Activated T-cell treated with anti-CD3 and anti-CD28 coated beads, Interleukin-2, amount 50 U/mL, for 1 hour (primary cell): ENCODE results near the gene DCAF16.
"Not testable (repeated sequence)": the region's sequence is repeated elsewhere in the genome, so short reads cannot be mapped to it uniquely, and the experiment has no call there.

Experiments used
- DNase-seq: peaks from one replicate; pipeline ENCODE4 v3.0.0-alpha.2; 2020

Gene DCAF16

DNA sequence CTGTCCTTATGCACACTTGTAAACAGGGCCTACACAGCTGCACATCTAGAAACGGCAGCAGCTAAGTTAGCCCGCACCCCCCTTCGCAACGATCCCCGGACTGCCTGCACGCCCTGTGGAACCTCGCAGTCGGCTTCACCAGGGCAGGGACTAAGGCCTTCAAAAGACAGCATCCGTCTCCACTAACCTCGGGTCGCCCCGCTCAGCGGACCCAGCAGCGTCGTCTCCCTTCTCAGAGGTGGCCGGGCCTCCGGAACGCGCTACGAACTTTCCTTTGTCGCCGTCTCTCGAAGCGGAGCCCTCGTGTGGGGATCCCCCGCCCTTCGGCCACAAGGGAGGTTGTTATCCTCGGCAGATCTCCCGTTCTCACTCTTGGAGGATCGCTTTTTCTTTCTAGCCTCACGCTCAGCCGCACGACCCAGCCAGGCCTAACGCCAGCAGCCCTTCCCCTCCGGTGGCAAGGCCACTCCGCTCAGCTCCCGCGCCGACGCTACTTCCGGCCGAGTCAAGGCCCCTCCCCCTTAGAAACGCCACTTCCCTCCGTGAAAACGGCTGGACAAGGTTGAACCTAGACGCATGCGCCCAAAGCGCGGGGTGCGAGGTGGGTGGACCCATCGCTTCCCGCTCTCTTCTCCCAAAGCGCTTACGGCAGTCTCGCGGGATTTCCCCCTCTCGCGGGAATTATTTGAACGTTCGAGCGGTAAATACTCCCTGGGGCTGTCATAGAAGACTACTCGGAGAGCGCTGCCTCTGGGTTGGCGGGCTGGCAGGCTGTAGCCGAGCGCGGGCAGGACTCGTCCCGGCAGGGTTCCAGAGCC lies at the start of gene DCAF16, which contains the start of gene NCAPG:
Gene DCAF16, minus strand, starts transcription at position 498 of the 818 bp plus-strand sequence. CDS start 6,616 bp downstream, outside the sequence.
Gene NCAPG, plus strand, starts transcription at position 720 of the 818 bp plus-strand sequence. CDS start 99 bp downstream, outside the sequence.
- DNase-seq = peak; percentile 99

DNA sequence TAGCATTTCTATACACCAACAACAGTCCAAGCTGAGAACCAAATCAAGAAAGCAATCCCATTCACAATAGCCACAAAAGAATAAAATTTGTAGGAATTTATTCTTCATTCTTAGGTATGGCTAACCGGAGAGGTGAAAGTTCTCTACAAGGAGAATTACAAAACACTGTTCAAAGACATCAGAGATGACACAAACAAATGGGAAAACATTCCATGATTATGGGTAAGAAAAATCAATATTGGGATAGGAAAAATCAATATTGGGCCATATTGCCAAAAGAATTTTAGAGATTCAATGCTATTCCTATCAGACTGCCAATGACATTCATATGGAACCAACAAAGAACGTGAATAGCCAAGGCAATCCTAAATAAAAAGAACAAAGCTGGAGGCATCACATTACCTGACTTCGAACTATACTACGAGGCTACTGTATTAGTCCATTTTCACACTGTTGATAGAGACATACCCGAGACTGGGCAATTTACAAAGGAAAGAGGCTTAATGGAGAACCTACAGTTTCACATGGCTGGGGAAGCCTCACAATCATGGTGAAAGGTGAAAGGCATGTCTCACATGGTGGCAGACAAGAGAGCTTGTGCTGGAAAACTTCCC lies 49.3 kb upstream of the DCAF16 start:
- no peak for DNase-seq

DNA sequence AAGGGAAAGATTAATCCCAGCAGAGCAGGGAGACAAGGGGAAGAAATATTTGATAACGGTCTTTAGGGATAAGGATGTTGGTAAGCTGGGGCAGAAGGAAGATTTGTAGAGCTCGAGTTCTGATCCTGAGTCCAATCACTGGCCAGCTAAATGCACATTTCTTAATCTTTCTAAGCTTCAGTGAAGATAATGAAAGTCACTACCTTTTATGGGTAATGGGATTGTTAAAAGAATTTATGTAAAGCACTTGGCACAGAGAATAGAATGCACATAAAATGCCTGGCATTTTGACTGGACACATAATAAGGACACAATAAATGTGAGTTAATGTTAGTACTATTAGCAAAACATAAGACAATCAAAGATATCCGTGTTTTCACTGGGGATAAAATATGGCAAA lies 43.5 kb upstream of the DCAF16 start:
- DNase-seq = no peak

DNA sequence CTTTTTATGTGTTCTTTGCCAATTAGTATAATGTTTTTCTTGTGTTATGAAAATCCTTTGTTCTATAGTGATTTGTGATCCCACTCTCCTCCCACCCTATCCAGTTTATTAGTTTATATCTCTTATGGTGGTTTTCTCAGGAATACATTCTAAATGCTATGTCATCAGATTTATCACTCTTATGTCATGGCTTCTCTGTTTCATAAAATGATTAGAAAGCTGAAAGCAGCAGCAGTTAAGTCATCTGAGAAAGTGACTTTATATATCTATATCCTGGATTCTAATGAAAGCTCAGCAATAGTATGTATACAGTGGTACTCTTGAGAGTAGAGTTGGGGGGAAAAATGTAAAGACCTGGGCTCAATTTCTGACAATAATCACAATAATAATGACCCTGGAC lies 41.4 kb upstream of the DCAF16 start:
- no peak for DNase-seq

DNA sequence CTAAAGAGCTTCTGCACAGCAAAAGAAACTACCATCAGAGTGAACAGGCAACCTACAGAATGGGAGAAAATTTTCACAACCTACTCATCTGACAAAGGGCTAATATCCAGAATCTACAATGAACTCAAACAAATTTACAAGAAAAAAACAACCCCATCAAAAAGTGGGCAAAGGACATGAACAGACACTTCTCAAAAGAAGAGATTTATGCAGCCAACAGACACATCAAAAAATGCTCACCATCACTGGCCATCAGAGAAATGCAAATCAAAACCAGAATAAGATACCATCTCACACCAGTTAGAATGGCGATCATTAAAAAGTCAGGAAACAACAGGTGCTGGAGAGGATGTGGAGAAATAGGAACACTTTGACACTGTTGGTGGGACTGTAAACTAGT lies 39.7 kb upstream of the DCAF16 start:
- not testable (repeated sequence) for DNase-seq

DNA sequence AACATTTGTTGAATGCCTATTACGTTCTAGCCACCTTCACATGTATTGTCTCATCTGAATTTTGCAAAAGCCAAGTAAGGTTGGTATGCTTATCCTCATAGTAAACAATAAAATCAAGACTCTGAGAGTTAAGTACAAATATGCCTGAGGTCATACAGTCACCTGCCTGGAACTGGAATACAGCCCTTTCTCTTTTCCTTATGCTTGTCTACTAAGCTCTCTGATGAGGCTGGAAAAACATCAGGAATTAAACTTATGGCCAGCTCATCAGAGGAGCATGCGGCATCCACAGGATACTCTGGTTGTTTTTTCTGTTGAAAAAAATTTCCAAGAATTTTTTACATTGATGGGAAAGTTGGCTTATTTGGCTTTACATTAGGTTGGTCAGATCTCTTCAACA lies 35.7 kb upstream of the DCAF16 start:
- DNase-seq = no peak

DNA sequence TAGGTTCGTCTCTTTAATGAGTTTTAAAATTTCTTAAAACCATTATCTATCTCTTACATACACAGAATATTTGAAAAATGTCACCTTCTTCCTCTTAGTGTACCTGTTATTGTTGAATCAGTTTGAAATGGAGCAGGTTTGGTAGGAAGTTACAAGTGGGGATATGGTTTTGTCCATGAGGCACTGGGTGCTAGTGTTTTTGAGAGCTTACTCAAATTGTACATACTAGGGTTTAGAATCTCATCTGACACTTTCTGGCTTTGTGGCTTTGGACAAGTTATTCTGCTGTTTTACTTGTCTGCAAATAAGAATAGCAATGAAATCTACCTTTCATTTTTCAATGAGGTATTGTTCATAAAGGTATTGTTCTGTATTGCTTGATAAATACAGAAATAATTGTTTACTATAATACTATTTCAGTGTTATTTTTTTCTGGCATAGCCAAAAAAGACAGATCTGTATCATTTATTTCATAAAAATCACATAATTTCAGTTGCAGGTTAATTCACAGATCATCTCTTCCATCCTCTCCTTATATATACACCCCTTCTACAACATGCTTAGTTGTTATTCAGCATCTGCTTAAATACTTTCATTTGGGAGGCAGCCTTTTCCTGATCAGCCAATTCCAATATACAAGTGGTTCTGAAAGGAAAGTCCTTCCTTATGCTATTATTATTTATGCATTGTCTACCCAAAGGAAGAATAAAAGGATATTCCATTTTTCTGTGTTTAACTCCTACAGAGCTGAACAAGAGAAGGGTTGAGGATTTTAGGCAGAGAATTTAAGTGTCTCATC lies 13.5 kb upstream of the DCAF16 start:
- no peak for DNase-seq

DNA sequence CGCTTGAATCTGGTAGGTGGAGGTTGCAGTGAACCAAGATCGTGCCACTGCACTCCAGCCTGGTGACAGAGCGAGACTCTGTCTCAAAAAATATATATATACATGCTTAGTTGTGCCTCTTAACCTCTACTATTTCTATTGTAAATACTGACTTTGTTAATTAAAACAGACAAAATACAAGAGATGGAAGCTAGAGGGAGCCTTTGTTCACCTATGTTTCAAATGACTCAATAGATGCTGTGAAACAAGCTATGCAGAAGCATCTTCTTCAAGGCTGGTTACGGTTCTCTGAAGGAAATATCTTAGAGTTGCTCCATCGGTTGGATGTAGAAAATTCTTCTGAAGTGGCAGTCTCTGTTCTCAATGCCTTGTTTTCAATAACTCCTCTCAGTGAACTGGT lies 6.5 kb upstream of the DCAF16 start:
- no peak for DNase-seq

DNA sequence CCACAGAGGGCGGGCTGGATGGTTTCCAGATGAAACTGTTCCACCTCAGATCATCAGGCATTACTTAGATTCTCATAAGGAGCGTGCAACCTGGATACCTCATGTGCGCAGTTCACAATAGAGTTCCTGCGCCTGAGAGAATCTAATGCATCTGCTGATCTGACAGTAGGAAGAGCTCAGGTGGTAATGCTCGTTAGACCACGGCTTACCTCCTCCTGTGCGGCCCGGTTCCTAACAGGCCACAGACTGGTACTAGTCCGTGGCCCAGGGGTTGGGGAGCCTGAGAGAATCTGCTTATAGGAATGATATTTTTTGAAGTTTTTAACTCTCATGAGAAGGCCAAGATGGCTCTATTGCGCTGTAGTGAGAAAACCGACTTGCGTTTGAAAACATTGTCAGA lies 5.6 kb upstream of the DCAF16 start:
- no peak for DNase-seq

DNA sequence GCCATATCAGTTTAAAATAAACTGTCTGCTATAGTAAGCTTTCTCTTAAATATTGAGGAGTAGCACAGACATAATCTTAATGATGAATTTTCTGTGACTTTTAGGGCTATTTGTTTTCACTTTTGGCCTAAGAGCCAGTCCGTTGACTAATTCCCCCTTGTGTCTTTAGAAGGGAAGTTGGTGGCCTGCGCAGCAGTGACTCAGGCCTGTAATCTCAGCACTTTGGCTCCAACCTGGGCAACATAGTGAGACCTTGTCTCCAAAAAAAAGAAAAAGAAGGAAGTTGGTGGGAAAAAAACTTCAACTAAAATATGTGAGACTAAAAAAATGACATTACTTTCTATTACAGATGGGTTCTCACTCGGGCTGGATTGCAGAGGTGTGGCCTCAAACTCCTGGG lies 3.6 kb upstream of the DCAF16 start:
- no peak for DNase-seq

DNA sequence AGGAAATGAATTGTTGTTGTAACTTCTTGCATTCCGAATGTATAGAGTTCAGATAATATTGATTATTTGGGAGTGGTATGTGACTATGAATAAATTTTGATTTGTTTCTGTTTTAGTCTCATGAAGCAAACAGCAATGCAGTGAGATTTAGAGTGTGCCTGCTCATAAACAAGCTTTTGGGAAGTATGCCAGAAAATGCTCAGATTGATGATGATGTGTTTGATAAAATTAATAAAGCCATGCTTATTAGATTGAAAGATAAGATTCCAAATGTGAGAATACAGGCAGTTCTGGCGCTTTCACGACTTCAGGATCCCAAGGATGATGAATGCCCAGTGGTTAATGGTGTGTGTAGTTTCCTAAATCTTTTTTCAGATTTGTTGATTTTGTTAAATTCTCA lies 2.2 kb upstream of the DCAF16 start:
- DNase-seq = no peak

DNA sequence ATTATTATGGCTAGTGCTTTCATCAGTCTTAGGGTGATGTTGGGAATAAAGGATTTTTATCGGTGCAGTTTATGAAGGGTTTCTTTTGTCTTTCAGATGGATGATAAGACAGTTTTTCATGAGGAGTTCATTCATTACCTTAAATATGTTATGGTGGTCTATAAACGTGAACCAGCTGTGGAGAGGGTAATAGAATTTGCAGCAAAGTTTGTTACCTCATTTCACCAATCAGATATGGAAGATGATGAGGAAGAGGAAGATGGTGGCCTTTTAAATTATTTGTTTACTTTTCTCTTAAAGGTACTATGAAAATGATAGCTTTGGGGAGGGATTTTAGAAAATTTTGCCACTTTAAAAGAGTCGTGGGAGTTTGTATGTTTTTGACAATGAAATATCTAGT lies 1.6 kb upstream of the DCAF16 start:
- no peak for DNase-seq

DNA sequence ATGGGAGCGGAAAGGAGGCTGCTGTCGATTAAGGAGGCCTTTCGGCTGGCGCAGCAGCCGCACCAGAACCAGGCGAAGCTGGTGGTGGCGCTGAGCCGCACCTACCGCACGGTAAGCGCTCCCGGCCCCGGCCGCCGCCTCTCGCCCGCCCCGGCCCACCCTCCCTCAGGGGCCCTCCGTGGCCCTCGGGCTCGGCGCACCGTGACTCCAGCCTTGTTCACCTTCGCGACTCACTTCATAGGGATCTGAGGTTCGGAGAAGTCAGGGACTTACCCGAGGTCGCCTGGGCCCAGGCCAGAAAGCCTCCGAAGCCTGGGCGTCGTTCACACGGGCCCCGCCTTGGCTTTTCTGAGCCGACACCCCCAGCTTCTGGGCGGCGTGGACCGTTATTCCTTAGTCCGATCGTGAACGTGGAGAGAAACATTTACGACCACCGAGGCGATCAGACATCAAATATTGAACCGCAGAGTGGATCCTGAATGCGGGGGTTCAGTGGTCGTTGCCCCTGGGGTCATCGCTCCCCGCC lies 584 bp upstream of the DCAF16 start:
- no peak for DNase-seq

DNA sequence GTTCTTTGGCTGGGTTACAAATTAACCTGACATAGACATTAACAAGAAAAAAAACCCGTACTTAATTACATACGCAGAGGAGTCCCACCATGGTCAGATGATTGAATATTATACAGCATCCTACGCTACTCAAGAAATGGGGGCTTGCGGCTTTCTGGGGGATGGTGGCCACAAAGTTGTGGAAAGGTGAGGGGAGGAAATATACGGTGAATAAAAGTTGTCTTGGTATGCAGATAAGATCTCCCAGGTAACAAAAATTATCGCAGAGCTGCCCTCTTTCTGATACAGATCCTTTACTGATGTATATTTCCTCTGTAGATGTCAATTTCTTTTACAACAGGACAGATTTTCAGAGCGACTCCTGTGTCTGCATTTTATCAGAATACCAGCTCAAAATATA lies 890 bp downstream of the DCAF16 start:
- DNase-seq = no peak

DNA sequence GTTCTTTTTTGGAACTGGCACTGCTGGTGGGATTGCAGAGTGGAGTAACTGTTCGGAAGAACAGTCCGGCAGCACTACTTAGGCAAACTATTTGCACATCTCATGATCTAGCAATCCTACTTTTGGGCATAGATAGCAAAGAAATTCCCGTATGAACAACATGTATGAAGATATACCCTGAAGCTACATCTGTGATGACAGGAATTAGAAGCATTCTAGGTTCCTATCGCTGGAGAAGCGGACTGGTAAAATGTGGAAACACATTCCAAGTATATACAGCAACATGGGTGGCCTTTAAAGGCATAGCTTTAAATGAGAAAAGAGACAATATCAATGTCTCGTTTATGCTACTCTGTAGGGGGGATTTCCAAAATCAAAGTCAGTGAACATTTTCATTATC lies 3.1 kb downstream of the DCAF16 start:
- no peak for DNase-seq

DNA sequence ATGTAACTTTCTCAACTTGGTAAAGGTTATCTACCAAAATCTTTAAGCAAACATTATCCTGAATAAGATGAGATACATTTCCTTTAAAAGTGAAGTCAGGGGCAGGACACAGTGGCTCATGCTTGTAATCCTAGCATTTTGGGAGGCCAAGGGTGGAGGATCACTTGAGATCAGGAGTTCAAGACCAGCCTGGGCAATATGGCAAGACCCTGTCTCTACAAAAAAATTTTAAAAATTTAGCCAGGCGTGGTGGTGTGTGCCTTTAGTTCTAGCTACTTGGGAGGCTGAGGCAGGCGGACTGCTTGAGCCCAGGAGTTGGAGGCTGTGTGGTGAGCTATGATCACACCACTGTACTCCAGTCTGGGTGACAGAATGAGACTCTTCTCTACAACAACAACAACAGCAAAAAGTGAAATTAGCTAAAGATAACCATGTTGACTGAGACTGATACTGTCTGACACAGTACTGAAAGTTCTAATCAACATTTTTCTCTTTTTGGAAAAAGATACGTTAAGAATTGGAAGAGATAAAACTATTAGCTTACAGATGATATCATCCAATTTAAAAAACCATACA lies 4.9 kb downstream of the DCAF16 start:
- DNase-seq = no peak

DNA sequence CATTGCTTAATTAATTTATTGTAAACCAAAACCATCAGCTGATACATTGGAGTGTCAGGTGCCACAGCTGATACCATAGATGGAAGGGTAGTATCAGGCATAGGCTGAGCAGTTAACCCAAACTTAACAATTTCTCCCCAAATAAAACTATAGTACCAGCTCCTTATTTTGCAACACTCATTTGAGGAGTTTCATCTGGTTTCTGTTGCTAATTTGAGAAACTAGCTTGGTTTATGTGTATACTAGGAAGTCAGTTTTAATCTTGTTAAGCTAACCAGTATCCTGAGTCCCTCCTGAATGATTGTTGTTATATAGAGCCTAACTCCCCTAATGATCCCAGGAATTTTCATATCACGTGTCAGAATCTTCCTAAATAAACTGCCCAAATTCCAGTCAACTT lies 12.7 kb downstream of the DCAF16 start:
- no peak for DNase-seq

DNA sequence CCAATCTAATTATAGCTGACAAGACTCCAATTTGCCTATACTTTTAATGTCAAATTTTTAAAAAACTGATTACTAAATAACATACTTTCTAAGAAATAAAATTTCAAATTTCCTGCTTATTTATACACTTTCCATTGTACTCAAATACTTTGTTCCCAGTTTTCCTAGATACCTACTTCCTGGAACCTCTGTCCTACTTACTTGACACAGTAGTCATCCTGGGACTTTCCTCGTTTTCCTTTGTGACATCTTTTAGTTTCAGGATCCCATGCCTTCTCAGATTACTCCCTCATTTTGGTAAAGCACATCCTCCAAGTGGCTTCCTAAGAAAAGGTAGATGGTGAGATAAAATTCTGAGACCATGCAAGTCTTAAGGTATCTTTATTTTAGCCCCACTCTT lies 15.8 kb downstream of the DCAF16 start:
- DNase-seq = no peak

DNA sequence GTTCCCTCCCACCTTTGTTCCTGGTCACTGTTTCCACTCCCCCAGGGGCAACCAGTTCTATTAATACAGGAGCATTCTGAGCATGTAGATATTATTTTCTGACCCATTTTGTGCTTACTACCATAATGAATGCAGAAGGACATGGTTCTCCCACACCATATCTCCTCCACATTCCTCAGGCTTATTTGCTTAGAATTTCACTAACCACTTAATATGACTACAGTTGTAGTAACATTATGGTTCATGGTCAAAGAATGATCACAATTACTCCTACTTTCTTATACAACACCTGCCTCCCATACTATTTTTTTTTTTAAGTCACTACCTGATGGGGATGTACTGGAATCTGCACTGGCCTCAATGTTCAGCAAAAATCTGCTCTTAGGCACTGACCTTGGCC lies 21.6 kb downstream of the DCAF16 start:
- no peak for DNase-seq

DNA sequence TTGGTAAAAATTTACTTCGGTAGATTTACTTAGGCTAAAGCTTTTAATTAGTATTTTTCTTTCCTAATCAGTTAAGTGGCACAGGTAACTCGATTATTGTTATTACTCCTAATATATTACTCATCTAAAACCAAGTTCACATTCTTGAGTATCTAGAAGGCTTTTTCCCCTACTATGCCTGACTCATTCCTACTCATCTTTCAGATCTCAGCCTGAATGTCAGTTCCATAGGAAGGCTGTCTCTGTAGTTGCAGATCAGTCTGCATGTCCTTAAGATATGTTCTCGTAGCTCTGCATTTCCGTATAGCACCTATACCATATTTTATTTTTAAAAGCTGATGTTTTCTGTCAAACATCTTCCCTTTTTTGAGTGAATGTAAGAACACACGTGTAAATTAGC lies 23.2 kb downstream of the DCAF16 start:
- no peak for DNase-seq

DNA sequence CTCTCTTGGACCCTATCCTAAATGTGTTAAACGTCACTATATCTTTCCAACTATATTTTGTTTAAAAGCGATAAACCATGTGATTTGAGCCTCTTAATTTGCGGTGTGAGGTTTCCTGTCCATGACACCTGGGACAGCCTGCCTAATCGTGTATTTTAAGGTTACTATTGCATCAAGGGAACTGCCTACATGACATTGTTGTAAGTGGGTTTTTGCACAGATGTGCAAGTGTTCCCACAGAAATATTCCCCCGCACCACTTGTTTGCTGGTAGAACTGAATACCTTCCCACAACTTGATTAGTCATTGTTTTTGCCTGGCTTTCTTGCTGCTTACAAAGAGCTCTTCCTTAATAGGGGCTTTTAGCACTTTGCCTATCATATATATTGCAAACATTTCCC lies 24.0 kb downstream of the DCAF16 start:
- no peak for DNase-seq

DNA sequence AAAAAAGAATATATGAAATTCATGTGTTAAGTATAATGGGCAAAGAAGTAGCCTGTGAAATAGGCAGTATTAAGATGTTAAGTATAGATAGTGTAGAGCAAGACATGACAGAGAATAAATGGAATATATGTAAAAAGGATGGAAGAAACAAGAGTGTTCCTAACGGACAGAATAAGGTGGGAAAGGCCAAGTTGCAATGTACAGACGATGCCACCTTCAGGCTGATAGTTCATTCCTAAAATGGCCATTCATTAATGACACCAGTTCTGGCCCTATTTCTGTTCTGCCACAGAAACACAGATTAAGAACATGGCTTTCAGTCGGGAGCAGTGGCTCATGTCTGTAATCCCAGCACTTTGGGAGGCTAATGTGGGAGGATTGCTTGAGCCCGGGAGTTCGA lies 24.7 kb downstream of the DCAF16 start:
- no peak for DNase-seq
